HG03066 (cell line): ENCODE results near the gene TSPYL6.

ENCODE experiments used
- ATAC-seq: cut with Tn5 transposase; IDR thresholded peaks from one replicate; pipeline ENCODE4 v1.9.1; 2021; ENCODE audit warnings: low read depth; ENCODE audit not compliant: unreplicated experiment

TSPYL6 gene

DNA sequence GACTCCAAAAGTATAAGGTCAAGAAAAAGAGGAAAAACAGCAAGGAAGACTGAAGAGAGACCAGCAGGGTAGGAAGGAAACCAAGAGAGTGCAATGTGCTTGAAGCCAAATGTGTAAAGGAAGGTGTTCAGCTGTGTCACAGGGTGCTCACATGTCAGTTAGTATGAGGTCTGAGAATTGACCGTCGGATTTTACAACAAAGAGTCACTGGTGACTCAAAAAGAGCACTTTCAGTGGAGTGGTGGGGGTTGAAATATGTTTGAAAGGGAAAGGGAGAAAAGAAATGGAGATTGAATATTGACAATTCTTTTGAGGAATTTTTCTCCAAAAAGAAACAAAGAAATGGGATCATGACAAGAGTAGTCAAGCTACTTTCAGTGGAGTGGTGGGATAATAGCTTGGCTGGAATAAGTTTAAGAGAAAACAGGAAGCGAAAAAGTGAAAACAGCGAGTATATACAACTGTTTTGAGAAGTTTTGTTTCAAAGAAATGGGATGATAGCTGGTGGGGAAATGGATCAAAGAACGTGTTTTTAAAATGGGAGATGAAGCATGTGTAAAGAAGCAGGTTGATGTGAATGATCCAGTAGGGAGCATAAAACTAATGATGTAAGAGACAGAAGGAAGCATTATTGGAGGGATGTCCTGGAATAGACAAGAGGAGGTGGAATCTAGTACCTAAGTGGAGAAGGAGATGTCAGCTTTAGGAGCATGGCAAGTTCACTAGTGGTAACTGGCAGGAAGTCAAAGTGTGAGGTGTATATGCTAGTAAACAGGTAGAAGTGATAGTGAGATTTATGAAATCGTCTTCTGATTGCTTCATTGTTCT lies 3.6 kb upstream of the TSPYL6 start:
- no peak for ATAC-seq

DNA sequence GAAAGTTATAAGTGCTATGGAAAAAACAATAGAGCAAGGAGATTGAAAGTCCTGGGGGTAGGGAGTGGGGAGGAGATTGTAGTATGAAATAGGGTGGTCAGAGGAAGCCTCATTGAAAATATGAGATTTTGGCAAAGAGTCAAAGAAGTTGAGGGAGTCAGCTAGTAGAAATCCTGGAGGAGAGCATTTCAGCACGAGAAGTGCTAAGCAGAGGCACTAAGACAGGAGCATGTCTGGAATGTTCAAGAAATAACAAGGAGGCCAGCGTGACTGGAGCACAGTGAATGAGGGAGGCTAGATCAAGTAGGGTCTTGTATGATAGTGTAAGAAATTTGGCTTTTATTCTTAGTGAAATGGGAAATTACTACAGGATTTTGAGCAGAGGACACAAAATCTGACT lies 2.1 kb upstream of the TSPYL6 start:
- ATAC-seq = no peak

DNA sequence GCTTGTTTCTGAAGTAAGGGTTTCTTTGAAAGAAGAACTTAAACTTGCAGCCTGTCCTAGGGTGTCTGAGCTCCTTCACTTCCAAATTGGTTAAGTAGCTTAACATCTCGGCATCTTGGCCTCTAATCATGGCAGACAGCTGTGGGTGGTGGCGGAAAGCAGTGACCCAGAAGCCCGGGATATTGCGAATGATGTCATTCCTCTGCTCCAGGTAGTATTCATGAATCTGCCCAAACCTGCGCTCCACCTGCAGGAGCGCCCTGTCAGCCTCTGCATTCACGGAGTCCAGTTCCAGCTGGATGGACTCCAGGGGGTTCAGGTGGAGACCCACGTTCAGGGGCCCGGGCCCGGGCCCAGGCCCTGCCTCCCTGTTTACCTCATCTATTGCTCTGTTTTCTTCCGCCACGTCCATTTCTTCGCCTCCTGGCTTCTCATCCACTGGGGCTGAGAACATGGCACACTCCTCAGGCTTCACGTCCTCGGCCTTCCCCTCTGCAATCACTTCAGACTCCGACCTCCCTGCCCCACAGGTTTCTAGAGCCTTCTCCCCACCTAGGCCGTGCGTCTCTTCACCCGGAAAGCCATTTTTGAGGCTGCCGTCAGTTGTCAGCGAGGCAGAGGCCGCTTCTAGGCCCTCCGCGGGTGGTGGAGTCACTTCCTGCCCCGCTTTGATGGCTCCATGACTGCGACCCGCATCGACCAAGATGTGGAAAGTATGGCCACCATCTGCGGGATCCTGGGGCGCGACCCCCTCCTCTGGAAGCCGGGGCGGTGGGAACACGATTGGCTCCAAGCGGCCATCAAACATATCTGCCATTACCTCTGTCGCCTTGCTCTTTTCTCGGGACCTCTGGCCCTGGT lies 569 bp downstream of the TSPYL6 start:
- ATAC-seq = no peak

DNA sequence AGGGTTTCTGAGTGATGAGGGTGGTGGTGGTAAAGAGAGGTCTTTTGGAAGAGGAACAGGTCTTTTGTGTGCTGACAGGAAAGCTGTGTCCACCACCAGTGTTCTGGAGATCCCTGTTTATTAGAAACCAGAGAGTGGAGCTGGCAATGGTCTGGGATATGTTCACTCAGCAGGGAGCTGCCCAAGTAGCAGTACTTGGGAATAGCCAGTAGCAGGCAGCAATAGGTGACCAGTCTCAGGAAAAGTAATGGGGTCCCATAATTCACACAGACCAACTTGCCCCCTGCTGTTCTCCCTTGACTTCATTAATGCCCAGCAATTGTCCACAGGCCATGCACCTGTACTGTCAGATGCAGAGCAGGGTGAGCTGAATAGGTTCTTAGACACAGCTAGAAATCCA lies 1.8 kb downstream of the TSPYL6 start:
- no peak for ATAC-seq

DNA sequence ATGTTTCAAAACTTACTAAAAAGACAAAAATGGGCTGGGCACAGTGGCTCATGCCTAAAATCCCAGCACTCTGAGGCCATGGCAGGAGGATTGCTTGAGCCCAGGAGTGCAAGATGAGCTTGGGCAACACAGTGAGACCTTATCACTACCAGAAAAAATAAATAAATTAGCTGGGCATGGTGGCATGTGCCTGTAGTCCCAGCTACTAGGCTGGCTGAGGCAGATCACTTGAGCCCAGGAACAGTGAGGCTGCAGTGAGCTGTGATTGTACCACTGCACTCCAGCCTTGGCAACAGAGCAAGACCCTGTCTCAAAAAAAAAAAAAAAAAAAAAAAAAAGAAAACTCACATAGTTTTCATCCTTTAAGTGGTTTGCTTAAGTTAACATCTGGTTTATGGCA lies 6.4 kb downstream of the TSPYL6 start:
- ATAC-seq = no peak

DNA sequence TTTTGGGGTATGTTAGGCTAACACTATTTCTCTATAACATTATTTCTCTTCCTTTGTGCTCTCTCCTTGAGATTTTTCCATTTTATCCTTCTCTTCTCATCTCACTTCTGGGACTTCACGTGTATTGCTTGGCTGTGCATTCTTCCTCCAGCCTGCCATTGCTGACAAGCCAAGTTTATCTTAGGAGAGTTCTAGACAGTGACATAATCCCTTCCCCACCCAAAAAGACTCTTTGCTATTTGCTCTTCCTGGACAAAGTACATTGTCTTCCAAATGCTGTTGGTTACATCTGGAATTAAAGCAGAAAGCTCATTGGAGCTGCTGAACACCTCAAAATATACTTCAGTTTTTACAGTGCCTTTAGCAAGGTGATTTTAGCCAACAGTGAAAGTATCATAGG lies 8.9 kb downstream of the TSPYL6 start:
- ATAC-seq = no peak

DNA sequence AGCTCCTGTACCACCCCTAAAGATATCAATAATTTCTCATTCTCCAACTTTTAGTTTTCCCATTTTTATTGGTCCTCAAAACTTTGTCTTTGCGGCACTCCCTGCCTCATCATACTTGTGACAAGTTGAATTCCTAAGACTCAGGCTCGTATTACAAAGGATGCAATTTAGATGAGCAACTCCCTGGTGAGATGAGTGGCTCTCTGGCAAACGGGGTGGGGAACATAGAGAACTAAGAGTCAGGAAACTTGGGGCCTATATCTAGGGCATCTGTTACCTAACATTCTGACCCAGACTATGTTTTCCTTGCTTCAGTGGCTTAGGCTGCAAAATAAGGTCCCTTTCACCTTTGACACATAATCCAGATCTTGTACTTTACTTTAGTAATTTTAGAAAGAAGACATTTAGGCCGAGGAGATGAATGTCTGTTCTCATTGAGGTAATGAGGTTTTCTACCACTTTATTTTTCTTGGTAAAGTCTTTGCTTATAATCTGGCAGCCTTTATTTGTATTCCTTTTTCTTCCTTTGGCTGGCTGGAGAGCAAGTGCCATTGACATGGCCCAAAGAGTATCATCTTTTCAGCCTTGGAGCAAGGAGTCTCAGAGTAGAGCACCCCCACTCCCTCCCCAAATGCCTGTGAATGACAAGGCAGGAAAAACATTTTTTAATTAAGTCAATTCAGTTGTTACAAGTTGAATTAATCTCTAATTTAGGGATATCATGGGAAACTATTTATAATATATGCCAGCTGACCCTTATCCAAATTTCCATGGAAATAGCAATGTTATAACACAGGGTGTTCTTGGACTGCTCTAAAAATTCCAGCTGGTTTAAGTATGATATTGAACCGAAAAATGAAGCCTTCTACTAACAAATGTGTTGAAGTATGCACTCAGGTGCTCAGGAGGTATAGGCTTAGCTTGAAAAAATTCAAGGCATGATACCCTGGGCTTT lies 15.2 kb downstream of the TSPYL6 start:
- ATAC-seq = no peak

DNA sequence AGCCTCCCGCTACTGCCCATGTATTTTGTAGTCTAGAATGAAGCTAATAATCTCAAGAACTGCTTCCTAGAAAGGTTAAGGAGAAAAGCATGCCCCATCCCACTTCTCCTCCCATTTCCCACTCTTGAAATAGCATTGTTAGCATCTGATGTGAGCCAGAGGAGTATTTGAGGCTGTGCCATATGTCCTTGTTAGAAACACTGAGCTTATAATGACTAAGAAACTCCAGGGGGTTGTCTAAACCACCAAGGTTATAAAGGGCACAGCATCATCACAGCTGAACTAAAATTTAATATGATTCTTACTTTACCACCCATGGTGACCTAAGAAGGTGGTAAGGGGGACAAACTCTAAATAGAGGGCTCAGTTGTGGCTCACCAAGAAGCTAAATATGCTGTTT lies 16.6 kb downstream of the TSPYL6 start:
- no peak for ATAC-seq

DNA sequence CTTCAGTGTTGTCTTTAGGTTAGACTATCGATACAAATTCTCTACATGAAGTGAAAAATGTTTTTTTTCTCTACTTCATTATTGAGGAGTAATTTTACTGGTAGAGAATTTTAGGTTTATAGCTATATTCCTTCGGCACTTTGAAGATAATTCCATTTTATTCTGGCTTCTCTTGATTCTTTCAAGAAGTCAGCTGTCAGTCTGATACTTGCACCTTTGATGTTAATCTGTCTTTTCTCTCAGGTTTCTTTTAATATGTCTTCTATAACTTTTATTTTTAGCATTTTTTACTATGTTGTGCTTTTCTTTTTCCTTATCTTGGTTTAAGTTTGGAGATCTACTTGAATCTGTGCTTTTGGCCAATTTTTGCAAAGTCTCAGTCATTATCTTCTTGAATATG lies 18.6 kb downstream of the TSPYL6 start:
- no peak for ATAC-seq

DNA sequence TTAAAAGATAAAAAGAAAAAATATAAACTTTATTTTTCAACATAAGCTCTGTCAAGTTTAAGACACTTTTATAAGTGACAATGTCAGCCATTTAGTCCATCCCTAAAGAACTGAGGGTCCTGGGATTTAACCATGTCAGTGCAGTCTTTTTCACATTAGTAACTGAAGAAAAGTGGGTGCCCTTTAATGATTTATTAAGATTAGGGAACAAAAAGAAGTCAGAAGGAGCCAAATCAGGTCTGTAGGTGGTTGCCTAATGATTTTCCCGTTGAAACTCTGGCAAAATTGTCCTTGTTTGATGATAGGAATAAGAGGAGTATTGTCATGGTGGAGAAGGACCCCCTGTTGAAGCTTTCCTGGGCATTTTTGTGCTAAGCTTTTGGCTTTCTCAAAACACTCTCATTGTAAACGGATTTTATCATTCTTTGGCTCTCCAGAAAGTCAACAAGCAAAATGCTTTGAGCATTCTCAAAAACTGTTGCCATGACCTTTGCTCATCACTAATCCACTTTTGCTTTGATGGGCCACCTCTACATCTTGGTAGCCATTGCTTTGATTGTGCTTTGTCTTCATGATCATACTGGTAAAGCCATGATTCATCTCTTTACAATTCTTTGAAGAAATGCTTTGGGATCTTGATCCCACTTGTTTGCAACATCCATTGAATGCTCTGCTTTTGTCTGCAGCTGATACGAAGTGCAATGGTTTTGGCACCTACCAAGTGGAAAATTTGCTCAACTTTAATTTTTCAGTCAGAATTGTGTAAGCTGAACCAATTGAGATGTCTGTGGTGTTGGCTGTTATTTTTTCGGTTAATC lies 22.0 kb downstream of the TSPYL6 start:
- ATAC-seq = no peak

DNA sequence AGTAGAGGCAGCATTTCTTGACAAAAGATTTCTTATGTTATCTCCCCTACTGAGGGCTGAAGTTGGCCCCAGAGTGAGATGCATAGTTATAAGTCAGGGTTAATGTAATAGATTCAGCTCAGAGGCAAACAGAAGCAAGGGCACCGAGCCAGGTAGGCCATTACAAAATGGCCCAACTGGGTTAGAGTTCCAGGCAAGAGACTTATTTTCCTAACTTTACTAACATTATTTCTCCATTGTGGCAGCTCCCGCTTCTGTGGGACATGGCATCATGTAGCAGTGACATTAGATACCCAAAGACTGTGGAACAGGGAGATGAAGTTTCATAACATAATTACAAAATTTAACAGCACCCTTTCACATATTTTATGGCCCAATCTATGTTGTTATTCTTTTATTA lies 27.1 kb downstream of the TSPYL6 start:
- no peak for ATAC-seq

DNA sequence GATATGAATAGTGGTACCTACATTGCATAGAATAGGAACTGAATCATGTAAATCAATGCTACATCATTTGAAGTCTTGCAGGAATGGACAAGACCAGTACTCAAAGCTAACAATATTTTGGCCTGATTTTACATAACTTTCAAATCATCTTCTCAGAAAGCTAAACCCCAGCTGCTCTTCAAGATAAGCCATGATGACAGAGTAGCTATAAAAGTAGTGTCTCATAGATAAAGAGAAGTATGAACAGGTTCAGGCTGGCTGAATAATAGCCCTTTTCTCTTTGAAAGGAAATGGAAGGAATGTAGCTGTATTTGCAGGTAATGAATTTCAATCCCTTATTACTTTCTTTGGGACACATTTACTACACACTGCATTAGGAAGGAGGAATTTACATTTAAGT lies 28.2 kb downstream of the TSPYL6 start:
- no peak for ATAC-seq

DNA sequence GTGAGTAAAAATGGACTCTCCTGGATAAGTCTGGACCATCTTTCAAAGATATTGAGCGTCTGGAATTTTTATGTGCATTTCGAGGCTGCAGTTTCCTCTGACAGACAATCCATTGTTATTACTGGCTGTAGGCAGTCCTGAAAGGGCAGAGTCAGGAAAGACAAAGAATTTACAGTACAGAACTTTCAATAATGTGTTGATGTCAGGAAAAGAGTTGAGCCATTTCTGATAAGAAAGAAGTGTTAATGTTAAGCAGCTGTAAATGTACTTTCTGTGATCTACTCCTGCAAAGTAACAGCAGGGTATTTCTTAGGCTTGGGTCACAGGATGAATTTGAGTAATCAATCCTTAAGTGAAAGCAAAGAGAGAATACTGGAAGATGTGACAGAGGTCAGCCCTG lies 29.8 kb downstream of the TSPYL6 start:
- no peak for ATAC-seq

DNA sequence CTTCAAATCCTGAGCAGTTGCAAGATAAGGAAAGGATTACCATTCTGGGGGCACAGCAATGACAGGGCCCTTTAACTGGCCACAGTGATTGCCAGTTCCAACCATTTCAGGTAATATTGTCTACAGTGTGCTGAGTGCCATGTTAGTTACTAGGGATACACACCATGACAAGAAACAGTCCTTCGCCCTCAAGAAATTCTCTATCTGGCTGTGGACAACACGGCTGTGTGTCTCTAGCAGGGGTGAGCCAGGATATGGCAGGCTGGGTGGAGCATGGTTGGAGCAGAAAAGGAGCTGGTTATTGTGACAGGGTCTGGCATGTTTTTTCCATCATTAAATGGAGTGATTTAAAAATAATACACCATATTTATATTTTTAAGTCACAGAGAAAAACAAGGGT lies 31.0 kb downstream of the TSPYL6 start:
- no peak for ATAC-seq

DNA sequence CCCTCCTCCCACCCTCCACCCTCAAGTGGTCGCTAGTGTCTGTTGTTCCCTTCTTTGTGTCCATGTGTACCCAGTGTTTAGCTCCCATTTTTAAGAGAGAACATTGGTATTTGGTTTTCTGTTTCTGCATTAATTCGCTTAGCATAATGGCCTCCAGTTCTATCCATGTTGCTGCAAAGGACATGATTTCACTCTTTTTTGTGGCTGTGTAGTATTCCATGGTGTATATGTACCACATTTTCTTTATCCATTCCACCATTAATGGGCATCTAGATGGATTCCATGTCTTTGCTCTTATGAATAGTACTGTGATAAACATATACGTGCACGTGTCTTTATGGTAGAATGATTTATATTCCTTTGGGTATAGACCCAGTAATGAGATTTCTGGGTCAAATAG lies 42.9 kb downstream of the TSPYL6 start:
- no peak for ATAC-seq

DNA sequence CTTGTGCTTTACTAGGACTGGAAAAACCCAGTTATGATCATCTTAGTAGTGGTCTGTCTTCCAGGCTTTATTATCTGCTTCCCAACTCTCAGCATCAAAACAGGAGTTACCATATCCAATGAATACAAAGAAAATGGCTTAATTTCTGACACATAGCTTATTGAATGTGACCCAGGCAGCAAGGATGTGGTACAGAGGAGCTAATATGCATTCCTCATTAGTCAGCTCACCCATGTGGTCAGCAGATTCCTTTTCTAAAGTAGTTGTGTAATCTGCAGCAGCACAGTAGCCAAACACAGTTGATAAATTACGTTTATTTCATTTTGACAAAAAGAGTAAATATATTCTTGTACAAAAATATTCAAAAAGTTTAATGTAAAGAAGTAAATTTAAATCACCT lies 43.6 kb downstream of the TSPYL6 start:
- no peak for ATAC-seq

DNA sequence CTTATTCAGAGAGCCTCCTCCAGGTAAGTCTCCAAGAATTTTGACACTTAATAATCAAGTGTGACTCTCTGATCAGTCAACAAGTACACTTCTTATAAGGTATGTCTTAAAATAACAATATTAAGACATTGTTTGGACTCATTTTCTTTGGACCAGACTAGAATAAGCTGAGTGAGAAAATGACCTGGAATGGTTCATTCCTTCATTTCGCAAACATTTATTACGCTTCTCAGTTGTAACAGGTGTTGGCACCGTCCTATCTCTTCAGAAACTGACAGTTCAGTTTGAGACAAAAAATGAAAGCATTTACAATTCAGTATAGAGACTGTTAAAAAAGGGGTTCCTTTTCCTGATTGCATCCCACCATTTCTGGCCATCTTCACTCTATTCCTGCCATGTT lies 46.6 kb downstream of the TSPYL6 start:
- no peak for ATAC-seq

DNA sequence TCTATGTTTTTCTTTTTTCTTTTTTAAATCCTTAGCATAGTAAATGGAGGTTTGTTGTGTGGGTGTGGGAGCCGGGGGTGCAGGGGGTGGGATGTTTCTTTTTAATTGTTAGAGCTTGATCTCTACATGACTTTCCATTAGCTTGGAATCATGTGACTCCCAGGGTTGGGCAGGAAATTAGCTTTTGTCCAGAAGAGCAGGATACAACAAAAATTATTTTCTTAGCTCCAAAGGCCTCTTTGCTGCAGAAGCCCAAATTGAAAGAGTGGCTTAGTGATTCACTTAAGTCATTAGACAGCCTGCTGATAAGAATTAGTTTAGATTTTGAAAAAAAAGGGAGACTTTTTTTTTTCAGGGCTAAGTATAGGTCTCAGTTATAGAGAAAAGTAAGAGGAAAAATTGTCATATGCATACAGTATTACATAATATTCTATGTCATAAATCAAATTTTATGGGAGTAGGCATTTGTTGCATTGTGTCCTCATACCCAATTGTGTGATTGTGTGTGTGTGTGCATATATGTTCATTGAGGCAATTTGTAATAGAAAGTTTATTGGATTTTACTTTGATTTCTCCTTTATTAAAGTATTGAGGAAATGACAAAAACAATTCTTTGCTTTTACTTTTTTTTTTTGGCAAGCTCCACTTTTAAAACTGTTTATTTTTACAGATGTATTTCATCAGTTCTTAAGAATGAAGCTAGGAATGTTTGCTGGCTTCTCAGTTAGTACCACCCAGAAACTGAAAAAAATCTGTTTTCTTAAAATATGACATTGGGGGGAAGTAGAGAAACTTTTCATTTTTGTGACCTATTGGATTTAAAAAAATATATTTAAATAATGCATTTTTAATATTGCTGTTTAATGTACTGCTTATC lies 47.4 kb downstream of the TSPYL6 start:
- ATAC-seq = no peak

DNA sequence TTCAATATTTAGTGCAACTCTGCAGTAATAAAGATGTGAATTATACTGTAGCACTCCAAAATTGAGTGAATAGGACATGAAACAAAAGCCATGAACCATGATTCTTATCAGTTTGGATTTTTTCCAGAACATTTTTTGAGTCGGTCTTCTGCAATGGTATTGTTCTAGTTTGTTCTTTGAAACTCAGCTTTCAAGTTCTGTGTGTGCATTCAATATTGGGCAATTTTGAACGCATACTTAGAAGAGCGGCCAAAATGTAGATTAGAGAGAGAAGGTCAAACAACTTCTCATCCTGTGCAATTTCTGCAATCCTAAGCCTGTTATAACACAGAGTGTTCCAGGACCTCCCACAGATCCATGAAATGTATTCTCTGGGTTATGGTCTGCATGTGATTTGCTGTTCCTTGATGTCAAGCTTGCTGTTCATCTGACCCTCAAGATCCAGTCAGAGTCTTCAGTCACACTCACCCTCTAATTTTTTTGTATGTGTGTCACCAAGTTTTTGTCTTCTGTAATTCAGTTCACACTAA lies 48.3 kb downstream of the TSPYL6 start:
- ATAC-seq = no peak
